Stimulated activated CD8-positive, alpha-beta memory T cell treated with anti-CD3 and anti-CD28 coated beads, Interleukin-4, amount 100 ng/mL, for 48 hours (primary cell): ENCODE data around the gene CEP170B.
"Not testable (repeated sequence)": the region's sequence is repeated elsewhere in the genome, so short reads cannot be mapped to it uniquely, and the experiment has no call there.

Experiments used
- DNase-seq: peaks from one replicate; pipeline ENCODE4 v3.0.0-alpha.2; 2020

CEP170B gene

GRCh38 chr14:104865081-104865630 lies at the start of gene CEP170B:
TSS of gene CEP170B (plus strand) at chr14:104865268. CDS start at chr14:104868451, 3,183 bp downstream.
- DNase-seq, result peak; percentile 42

- no peak for DNase-seq
These were observed 48.5 kb upstream of the CEP170B start for GRCh38 chr14:104816616-104816884.

DNA sequence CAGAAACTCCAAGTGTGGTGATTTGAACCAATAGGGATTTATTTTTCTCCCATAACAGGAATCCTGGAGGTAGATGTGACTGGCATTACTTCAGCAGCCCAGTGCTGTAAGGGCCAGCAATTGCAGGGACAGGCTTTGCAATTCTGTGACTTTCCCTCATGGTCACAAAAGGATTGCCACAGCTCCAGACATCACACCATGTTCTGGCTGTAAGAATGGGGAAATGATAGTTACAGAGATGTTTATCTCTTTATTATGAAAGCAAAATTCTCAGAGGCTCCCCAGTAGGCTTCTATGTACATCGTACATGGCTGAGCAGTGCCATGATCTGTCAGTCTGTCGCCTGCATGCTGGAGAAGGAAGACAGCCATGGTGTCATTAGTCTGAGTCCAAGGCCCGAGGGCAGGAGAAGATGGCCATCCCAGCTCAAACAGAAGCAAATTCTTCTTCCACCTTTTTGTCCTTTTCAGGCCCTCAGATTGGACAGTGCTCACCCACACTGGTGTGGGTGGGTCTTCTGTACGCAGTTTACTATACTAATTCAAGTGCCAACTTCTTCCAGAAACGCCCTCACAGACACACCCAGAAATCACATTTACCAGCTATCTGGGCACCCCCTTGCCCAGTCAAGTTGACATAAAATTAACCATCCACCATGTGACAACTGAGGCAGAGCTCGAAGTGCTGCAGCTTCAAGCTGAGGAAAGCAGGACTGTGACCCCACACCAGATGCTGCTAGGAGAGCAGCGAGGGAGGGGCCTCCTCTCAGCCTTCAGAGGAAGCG lies 46.9 kb upstream of the CEP170B start:
- DNase-seq, result no peak

DNA sequence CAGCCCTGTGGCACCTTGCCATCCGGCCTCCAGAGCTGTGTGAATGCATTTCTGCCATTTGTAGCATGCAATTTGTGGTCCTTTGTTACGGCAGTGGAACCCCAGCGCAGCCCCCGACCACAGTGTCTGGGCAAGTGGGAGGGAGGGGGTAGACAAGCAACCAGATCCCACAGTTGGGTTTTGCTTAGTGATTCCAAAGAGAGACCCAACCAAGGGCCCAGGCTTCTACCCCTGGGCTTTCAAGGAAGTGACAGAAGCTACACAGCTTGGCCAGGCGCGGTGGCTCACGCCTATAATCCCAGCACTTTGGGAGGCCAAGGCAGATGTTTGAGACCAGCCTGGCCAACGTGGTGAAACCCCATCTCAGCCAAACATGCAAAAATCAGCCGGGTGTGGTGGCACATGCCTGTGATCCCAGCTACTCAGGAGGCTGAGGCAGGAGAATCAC lies 46.3 kb upstream of the CEP170B start:
- DNase-seq, result no peak

GRCh38 chr14:104819361-104819781 lies 45.7 kb upstream of the CEP170B start:
- DNase-seq, result no peak

- DNase-seq, result no peak
These were observed 44.3 kb upstream of the CEP170B start for GRCh38 chr14:104820669-104821228.

DNA sequence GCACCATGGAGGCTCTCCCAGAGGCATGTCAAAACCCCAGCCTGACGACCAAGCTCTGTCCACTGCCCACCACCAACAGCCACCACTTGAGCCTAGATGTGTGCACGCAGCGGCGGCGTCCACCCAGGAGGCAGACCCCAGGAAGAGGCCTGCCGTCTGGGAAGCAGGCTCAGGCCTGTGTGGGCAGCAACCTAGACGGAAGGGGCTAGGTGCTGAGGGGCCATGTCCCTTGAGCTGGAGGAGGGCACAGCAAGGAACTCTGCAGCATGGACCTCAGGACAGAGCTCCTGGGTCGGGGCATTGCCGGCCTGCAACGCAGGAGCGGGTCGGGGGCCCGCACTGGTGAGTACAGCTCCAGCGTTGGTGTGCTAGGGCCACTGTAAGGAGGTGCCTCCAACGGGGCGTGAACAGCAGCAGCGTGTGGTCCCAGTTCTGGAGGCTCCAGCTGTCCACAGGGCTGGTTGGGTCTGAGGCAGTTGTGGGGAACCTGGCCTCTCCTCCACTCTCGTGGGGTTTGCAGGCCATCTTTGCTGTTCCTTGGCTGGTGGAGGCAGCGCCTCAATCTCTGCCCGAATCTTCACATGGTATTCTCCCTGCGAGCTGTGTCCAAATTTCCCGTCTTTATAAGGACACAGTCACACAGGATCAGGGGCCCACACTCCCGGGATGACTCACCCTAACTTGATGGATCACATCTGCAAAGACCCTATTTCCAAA lies 43.7 kb upstream of the CEP170B start:
- no peak for DNase-seq

DNA sequence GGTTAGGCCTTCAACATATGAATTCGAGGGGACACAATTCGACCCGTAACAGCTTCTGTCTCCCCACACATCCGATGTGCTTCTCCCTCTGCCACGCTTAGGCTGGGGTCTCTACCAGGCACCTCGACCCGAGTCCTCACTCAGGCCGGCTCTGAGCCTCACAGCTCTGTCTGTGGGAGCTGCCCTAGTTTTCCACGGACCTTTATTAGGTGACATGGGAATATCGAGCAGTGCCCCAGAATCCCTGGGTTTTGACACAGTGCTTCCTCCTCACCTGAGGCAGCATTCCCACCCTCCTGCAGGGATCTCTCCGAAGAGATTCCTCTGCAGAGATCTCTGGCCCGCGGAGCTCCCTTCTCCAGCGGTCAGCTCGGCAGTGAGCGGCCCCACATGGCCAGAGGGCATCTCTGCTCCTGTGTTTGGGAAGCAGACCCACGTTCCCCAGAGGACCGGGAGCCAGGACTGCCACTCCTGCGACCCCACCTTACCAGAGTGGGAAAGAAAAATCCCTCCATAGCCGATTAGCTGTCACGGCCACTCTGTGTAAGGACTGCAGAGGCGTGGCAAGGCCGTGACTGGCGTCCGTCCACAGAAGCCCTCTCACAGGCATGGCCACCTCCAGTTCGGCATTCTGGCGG lies 43.0 kb upstream of the CEP170B start:
- no peak for DNase-seq

GRCh38 chr14:104822821-104823615 lies 42.0 kb upstream of the CEP170B start:
- DNase-seq, result no peak

DNA sequence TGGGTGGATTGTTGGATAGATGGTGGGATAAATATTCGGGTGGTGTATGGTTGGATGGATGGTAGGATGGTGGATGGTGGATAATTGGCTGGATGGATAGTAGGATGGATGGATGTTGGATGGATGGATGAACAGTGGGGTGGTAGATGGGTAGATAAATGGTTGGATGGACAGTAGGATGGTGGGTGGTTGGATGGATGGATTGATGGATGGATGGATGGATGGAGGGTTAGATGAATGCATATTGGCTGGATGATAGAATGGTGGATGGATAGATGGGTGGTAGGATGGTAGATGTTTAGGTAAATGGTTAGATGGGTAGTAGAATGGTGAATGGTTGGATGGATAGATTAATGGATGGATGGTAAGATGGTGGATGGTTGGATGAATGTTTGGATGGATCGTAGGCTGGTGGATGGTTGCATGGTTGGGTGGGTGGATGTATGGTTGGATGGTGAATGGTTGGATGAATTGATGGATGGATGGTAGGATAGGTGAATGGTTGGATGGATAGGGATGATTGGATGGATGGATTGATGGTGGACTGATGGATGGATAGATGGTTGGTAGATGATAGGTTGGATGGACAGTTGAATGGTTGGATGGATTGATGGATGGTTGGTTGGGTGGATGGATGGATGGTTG lies 40.6 kb upstream of the CEP170B start:
- DNase-seq, result no peak

DNA sequence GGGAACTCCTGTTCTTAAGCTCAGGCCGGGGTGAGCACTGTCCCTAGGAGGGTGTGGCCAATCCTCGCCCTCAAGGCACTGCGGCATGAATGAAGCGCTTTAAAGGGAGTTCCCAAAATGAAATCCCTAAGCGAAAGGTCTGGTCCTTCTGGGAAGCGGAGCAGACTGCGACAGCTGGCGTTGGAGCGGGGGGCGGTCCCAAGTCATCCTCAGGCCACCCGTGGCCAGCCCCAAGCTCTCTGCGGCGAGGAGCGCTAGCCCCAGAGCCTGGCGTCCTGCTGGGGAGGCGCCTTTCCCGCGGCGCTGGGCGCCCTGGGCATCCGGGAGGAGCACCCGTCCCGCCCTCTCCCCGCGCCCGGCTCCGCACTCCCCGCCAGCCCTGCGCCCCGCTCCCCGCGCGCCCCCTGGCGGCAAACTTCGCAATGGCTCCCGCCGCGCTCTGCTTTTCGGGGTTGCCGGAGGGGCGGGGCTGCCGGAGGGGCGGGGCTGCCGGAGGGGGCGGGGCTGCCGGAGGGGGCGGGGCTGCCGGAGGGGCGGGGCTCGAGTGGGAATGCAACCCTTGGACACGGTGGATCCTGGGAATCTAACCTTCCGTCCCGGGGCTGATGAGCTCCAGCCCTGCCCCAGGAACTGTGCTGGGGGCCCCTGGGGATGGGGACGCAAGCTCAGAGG lies 38.7 kb upstream of the CEP170B start:
- peak; percentile 98 for DNase-seq

DNA sequence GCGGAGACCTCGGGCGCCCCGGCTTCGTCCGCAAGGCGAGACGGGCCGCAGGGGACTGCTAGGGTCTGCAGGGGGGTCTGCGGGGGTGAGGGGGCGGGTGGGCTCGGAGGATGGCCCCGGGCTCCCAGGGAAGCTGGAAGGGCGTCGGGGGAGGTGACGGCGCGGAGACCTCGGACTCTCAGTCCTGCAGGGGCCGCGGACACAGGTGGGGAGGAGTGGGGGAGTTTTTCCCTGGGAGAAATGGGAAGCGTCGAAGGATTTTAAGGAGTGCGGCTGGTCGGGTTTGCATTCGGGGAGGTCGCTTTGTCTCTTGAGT lies 38.2 kb upstream of the CEP170B start:
- no peak for DNase-seq

- DNase-seq, result peak; percentile 65
These were observed 37.7 kb upstream of the CEP170B start for GRCh38 chr14:104827177-104828055.

DNA sequence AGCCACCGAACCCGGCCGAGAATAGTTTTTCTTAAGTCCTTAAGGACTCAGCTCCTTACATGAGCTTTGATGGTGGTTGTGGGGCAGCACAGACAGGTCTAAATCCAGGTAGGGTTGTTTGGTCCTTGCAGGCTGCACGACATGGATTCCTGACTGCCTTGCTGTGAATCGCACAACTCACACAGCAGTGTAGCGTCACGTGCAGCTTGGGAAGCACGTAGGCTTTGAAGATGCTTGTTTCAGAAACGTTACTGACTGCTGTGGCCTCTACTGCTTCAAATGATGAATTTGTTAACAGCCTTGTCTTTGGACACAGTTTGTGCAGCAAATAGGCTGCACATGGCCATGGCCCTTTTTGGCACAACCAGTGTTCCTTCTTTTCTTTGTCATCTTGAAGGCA lies 34.3 kb upstream of the CEP170B start:
- DNase-seq, result no peak

DNA sequence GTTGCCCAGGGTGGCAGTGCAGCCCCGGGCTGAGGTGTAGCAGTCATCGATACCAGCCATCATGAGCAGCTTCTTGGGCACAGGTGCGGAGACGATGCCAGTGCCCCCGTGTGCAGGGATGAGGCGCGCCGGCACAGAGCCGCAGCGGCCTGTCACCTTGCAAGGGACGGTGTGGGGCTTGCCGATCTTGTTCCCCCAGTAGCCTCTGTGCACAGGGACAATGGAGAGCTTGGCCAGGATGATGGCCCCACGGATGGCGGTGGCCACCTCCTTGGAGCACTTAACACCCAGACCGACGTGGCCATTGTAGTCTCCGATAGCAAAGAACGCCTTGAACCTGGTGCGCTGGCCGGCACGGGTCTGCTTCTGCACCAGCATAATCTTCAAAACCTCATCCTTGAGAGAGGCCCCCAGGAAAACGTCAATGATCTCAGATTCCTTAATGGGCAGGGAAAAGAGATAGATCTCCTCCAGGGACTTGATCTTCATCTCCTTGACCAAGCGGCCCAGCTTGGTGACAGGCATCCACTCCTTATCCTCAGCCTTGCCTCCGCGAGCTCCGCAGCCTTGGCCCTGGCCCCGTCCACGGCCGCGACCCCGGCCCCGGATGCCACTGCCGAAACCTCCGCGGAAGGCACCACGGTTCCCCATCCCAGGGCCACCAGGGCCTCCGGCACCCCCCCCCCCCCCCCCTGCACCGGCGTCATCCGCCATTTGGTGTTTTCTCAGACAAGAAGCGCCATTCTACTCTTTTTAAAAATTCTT lies 28.7 kb upstream of the CEP170B start:
- not testable (repeated sequence) for DNase-seq

- DNase-seq, result no peak
These were observed 23.3 kb upstream of the CEP170B start for GRCh38 chr14:104841730-104842129.

- no peak for DNase-seq
These were observed 22.1 kb upstream of the CEP170B start for GRCh38 chr14:104843006-104843405.

DNA sequence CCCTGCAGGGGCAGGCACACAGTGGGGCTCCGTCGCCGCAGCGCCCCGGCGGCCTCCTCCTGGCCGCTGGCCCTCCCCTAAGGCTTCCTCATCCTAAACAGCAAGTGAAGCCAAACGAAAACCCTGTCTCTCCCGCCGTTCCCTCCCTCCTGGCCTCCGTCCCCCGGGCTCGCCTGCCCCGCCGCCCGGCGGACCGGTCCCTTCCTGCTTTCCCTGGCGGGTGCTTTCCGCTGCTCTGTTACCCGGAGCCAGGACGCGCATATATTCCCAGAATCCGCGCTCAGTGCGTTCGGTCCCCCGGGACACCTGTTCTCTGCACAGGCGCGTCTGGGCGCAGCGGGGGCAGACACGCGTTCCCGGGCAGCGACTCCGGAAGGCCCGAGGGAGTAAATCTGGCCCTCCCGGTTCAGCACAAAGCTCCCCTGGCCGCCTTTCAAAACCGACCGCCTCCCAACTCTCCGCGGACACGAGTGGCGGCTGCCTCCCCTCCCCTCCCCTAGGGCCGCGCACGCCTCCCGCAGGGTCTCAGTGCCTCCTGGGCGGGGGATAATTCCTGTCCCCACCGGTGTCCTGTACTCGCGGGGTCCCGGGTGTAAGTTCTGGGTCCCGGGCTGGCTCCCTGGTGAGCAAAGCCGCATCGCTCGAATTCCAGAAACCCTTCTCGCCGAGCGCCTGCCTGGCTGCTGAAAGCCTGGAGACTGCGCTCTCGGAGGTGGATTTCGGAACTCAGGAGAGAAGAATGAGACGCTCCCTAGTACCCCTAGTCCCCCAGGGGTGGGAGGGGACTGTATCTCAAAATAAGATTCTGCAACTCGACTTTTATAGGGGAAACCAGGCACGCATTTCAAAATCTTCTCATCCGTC lies 21.4 kb upstream of the CEP170B start:
- DNase-seq, result no peak
